Stimulated activated CD4-positive, alpha-beta T cell treated with anti-CD3 and anti-CD28 coated beads, Interleukin-12 subunit alpha, Interleukin-12 subunit beta, amount 100 ng/mL, for 48 hours (primary cell): ENCODE results near the gene ATP7B.
"Not testable (repeated sequence)": the region's sequence is repeated elsewhere in the genome, so short reads cannot be mapped to it uniquely, and the experiment has no call there.

Source experiments
- DNase-seq, 3 donors: peaks; one replicate each; pipeline ENCODE4 v3.0.0-alpha.2; 2020; ENCODE audit warnings: low read depth in 2 of 3, low spot score in 1 of 3

ATP7B gene

GRCh38 chr13:52010890-52011631, at the start of gene ATP7B:
TSS of gene ATP7B (minus strand) at chr13:52011450. CDS start at chr13:52011337, 113 bp downstream.
- DNase-seq, result peak in 2 of 3 donors; percentile 1 to 3

GRCh38 chr13:52053460-52053859, 42.2 kb upstream of the ATP7B start:
- no peak for DNase-seq

GRCh38 chr13:52051400-52051799, 40.1 kb upstream of the ATP7B start:
- no peak for DNase-seq

- DNase-seq, result no peak
Measured at GRCh38 chr13:52048516-52048915, 37.3 kb upstream of the ATP7B start.

- no peak for DNase-seq
Measured at GRCh38 chr13:52047463-52047862, 36.2 kb upstream of the ATP7B start.

- DNase-seq, result no peak
Measured at GRCh38 chr13:52043675-52044074, 32.4 kb upstream of the ATP7B start.

- DNase-seq, result no peak
Measured at GRCh38 chr13:52036037-52036436, 24.8 kb upstream of the ATP7B start.

- no peak for DNase-seq
Measured at GRCh38 chr13:52034616-52035226, 23.5 kb upstream of the ATP7B start.

GRCh38 chr13:52033039-52033438, 21.8 kb upstream of the ATP7B start:
- DNase-seq, result no peak

GRCh38 chr13:52030401-52030800, 19.2 kb upstream of the ATP7B start:
- DNase-seq, result not testable (repeated sequence)

- DNase-seq, result no peak
Measured at GRCh38 chr13:52029569-52029968, 18.3 kb upstream of the ATP7B start.

GRCh38 chr13:52027832-52028231, 16.6 kb upstream of the ATP7B start:
- DNase-seq, result no peak

GRCh38 chr13:52026246-52026626, 15.0 kb upstream of the ATP7B start:
- DNase-seq, result no peak

GRCh38 chr13:52025475-52026245, 14.4 kb upstream of the ATP7B start:
- no peak for DNase-seq

GRCh38 chr13:52024481-52024880, 13.2 kb upstream of the ATP7B start, which contains the start of gene UTP14C:
TSS of gene UTP14C (plus strand) at chr13:52024691. CDS start at chr13:52028805, 4,114 bp downstream.
- DNase-seq, result no peak

GRCh38 chr13:52022356-52022755, 11.1 kb upstream of the ATP7B start:
- DNase-seq, result no peak

- no peak for DNase-seq
Measured at GRCh38 chr13:52020191-52020590, 8.9 kb upstream of the ATP7B start.

GRCh38 chr13:52016296-52016695, 5.0 kb upstream of the ATP7B start:
- no peak for DNase-seq

GRCh38 chr13:52012512-52012836, 1.2 kb upstream of the ATP7B start:
- no peak for DNase-seq

- peak; percentile 99 for DNase-seq
Measured at GRCh38 chr13:52011632-52012511, 622 bp upstream of the ATP7B start, which contains the start of gene ALG11. TSS of gene ALG11 (plus strand) at chr13:52012398. CDS start at chr13:52012419, 21 bp downstream.

- DNase-seq, result no peak
Measured at GRCh38 chr13:52009946-52010345, 1.3 kb downstream of the ATP7B start.
